Measurements from ENCODE around the gene FOXE1.

Gene FOXE1

GRCh38 chr9:97853056-97853843, at the start of gene FOXE1:
Gene FOXE1, plus strand, starts transcription at chr9:97853226. Its CDS starts 689 bp downstream, at chr9:97853915.
- no peak for DNase-seq (ENCODE audit: low spot score)

- no peak for DNase-seq (ENCODE audit: low spot score)
Observed at GRCh38 chr9:97804059-97804365, 49.0 kb upstream of the FOXE1 start.

- DNase-seq (ENCODE audit: low spot score) = no peak
Observed at GRCh38 chr9:97806721-97807120, 46.3 kb upstream of the FOXE1 start.

- DNase-seq (ENCODE audit: low spot score) = no peak
Observed at GRCh38 chr9:97807681-97808080, 45.3 kb upstream of the FOXE1 start.

- DNase-seq (ENCODE audit: low spot score) = no peak
Observed at GRCh38 chr9:97808415-97808814, 44.6 kb upstream of the FOXE1 start.

GRCh38 chr9:97808972-97809371, 44.1 kb upstream of the FOXE1 start:
- no peak for DNase-seq (ENCODE audit: low spot score)

- DNase-seq (ENCODE audit: low spot score) = no peak
Observed at GRCh38 chr9:97809666-97810344, 43.2 kb upstream of the FOXE1 start.

- DNase-seq (ENCODE audit: low spot score) = no peak
Observed at GRCh38 chr9:97811533-97812246, 41.3 kb upstream of the FOXE1 start.

- no peak for DNase-seq (ENCODE audit: low spot score)
Observed at GRCh38 chr9:97812247-97812543, 40.8 kb upstream of the FOXE1 start.

- DNase-seq (ENCODE audit: low spot score) = no peak
Observed at GRCh38 chr9:97813072-97813471, 40.0 kb upstream of the FOXE1 start.

GRCh38 chr9:97819735-97820134, 33.3 kb upstream of the FOXE1 start:
- no peak for DNase-seq (ENCODE audit: low spot score)

GRCh38 chr9:97820373-97820772, 32.7 kb upstream of the FOXE1 start:
- DNase-seq (ENCODE audit: low spot score) = no peak

- no peak for DNase-seq (ENCODE audit: low spot score)
Observed at GRCh38 chr9:97830884-97831829, 21.9 kb upstream of the FOXE1 start.

GRCh38 chr9:97831843-97832636, 21.0 kb upstream of the FOXE1 start:
- DNase-seq (ENCODE audit: low spot score) = no peak

GRCh38 chr9:97840521-97840920, 12.5 kb upstream of the FOXE1 start:
- no peak for DNase-seq (ENCODE audit: low spot score)

- DNase-seq (ENCODE audit: low spot score) = no peak
Observed at GRCh38 chr9:97842960-97843359, 10.1 kb upstream of the FOXE1 start.

- no peak for DNase-seq (ENCODE audit: low spot score)
Observed at GRCh38 chr9:97845130-97845529, 7.9 kb upstream of the FOXE1 start.

- DNase-seq (ENCODE audit: low spot score) = no peak
Observed at GRCh38 chr9:97845763-97846162, 7.3 kb upstream of the FOXE1 start.

- DNase-seq (ENCODE audit: low spot score) = no peak
Observed at GRCh38 chr9:97846347-97846746, 6.7 kb upstream of the FOXE1 start.

- DNase-seq (ENCODE audit: low spot score) = no peak
Observed at GRCh38 chr9:97847474-97848214, 5.4 kb upstream of the FOXE1 start.

GRCh38 chr9:97848215-97848479, 4.9 kb upstream of the FOXE1 start:
- no peak for DNase-seq (ENCODE audit: low spot score)
